Measurements from ENCODE around the gene HYAL2.
"Not testable (repeated sequence)": the region's sequence is repeated elsewhere in the genome, so short reads cannot be mapped to it uniquely, and the experiment has no call there.

The HYAL2 gene

GRCh38 chr3:50288387-50289007 lies 34.0 kb downstream of the HYAL2 start:
- no peak for TF ChIP-seq CTCF (IDR thresholded peaks at IDR 0.05; ENCODE audit: insufficient read depth, low read depth, low read length, missing control alignments)
- DNase-seq (ENCODE audit: low read depth) = no peak

GRCh38 chr3:50287262-50287661 lies 35.3 kb downstream of the HYAL2 start:
- TF ChIP-seq CTCF (IDR thresholded peaks at IDR 0.05; ENCODE audit: insufficient read depth, low read depth, low read length, missing control alignments) = no peak

More at GRCh38 chr3:50288387-50289007, 34.0 kb downstream of the HYAL2 start:
- no peak overlapping the region for H3K4me3 ChIP-seq (ENCODE audit: low read depth, low read length)

GRCh38 chr3:50286322-50287227 lies 36.0 kb downstream of the HYAL2 start:
- no peak overlapping the region for H3K4me3 ChIP-seq (ENCODE audit: low read depth, low read length)
- DNase-seq (ENCODE audit: low read depth) = no peak
- no peak for TF ChIP-seq CTCF (IDR thresholded peaks at IDR 0.05; ENCODE audit: insufficient read depth, low read depth, low read length, missing control alignments)

More at GRCh38 chr3:50287262-50287661, 35.3 kb downstream of the HYAL2 start:
- H3K4me3 ChIP-seq (ENCODE audit: low read depth, low read length) = no peak overlapping the region
- no peak for DNase-seq (ENCODE audit: low read depth)

GRCh38 chr3:50284121-50284520 lies 38.4 kb downstream of the HYAL2 start:
- not testable (repeated sequence) for DNase-seq (ENCODE audit: low read depth)

GRCh38 chr3:50279255-50280016 lies 43.1 kb downstream of the HYAL2 start:
- no peak for TF ChIP-seq CTCF (IDR thresholded peaks at IDR 0.05; ENCODE audit: insufficient read depth, low read depth, low read length, missing control alignments)
- no peak overlapping the region for H3K4me3 ChIP-seq (ENCODE audit: low read depth, low read length)
- DNase-seq (ENCODE audit: low read depth) = no peak

More at GRCh38 chr3:50284121-50284520, 38.4 kb downstream of the HYAL2 start:
- H3K4me3 ChIP-seq (ENCODE audit: low read depth, low read length) = not testable (repeated sequence)

GRCh38 chr3:50278880-50279224 lies 43.7 kb downstream of the HYAL2 start, which contains the start of gene LSMEM2:
TSS of gene LSMEM2 (plus strand) at chr3:50279087. CDS start at chr3:50279114, 27 bp downstream.
- no peak for TF ChIP-seq CTCF (IDR thresholded peaks at IDR 0.05; ENCODE audit: insufficient read depth, low read depth, low read length, missing control alignments)
- no peak within 1 kb of the TSS for H3K4me3 ChIP-seq (ENCODE audit: low read depth, low read length)
- no peak for DNase-seq (ENCODE audit: low read depth)

Measured in GM12865 (cell line).